ENCODE results near the gene VWF.

- TF ChIP-seq CTCF (IDR thresholded peaks at IDR 0.05), result no peak
- TF ChIP-seq POLR2A (IDR thresholded peaks at IDR 0.05), result no peak
These were observed 41.9 kb downstream of the VWF start for GRCh38 chr12:6082613-6083012.
